Measurements from ENCODE around the gene FNBP1. TPM values are rescaled to one million over a fixed set of nuclear protein-coding genes. Genes with fewer than 3 reads are reported as not detected.

Gene FNBP1
- total RNA-seq, 2 experiments from 2014 or later = 215 to 228 TPM

GRCh38 chr9:129933185-129934040, 109.6 kb downstream of the FNBP1 start:
- POLR2A ChIA-PET = interaction anchor here (0.8 to 4.3 kb wide), 15 partner anchors 11 to 109 kb away, joined by 3 to 25 read pairs (median 5); partner anchors contain the start of gene FNBP1
- peak overlapping the region; percentile 87 for H3K27ac Mint-ChIP-seq
- no peaks in the 10 kb centered on the region for H3K27me3 Mint-ChIP-seq
- intact Hi-C loops (cut with micrococcal nuclease) = loop anchor here (1.0 to 2.0 kb wide), 3 partner anchors 43 to 61 kb away; no protein-coding TSS in a partner anchor
- CTCF ChIA-PET = interaction anchor here (0.5 to 2.0 kb wide), 11 partner anchors 10 to 69 kb away, joined by 3 to 9 read pairs (median 4); no protein-coding TSS in a partner anchor
- H3K4me1 Mint-ChIP-seq (ENCODE audit: low read depth) = peaks cover 69% of the 10 kb centered on the region
- H3K4me3 Mint-ChIP-seq = peak overlapping the region; percentile 32
- no peaks in the 10 kb centered on the region for H3K9me3 Mint-ChIP-seq
- H3K36me3 Mint-ChIP-seq = peaks cover 14% of the 10 kb centered on the region
- DNase-seq = no peak

DNA sequence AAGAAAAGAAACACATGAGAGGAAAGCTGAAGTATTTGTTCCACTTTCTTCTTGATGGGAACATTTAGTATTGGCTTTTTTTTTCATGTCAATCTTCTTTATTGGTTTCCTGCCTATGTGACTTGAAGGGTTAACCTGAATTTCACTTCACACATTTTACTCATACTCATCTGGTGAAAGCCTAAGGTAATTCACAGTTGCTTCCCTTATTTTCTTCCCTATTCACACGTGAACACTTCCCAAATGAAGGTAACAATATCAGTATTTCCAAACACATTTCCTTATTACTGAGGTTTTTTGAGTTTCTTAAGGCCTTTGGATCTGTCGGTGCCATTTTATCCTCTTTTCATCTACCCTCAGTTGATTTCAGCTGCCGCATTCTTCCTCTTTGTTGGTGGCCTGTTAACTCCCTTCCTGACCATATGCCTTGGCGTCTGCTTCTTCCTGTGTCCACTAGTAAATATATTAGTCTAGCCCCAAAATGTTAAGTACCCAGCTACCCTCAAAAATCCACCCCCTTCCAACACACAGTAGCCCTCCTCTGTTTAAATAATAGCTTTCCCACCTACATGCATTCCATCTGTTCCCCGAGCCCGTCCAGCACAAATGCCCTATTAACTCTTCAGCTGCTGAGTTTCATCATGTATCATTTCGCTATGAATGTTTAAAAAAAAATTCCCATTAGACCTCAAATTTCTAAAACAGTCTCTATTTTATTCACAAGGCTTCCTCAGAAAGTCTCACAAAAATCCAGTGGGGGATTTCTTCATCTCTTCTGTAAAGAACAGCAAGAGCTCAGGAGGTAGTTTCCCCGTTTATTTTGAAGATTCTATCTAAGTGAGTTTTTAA, 110.5 kb downstream of the FNBP1 start:
- POLR2A ChIA-PET = interaction anchor here (0.8 to 4.3 kb wide), 15 partner anchors 10 to 110 kb away, joined by 3 to 25 read pairs (median 5); partner anchors contain the start of gene FNBP1
- peaks cover 18% of the 10 kb centered on the region for H3K36me3 Mint-ChIP-seq
- intact Hi-C loops (cut with micrococcal nuclease) = loop anchor here (2.0 kb wide), 2 partner anchors 46 to 62 kb away; no protein-coding TSS in a partner anchor

GRCh38 chr9:129930743-129931142, 112.2 kb downstream of the FNBP1 start:
- ChIA-PET POLR2A (no interaction called here), CTCF (no interaction called here)
- Mint-ChIP-seq H3K36me3 (peaks cover 31% of the 10 kb centered on the region), H3K4me3 (no peak overlapping the region), H3K4me1 (ENCODE audit: low read depth) (peaks cover 59% of the 10 kb centered on the region), H3K27ac (peak overlapping the region; percentile 75), H3K9me3 (no peaks in the 10 kb centered on the region), H3K27me3 (no peaks in the 10 kb centered on the region)
- no peak for DNase-seq
- intact Hi-C loops (cut with micrococcal nuclease) = no loop called here

More for the DNA sequence above, 110.5 kb downstream of the FNBP1 start:
- no peaks in the 10 kb centered on the region for H3K27me3 Mint-ChIP-seq
- peak overlapping the region; percentile 48 for H3K4me3 Mint-ChIP-seq
- peaks cover 67% of the 10 kb centered on the region for H3K4me1 Mint-ChIP-seq (ENCODE audit: low read depth)
- CTCF ChIA-PET = interaction anchor here (0.9 to 2.0 kb wide), 10 partner anchors 10 to 98 kb away, joined by 3 to 9 read pairs (median 4); no protein-coding TSS in a partner anchor
- H3K9me3 Mint-ChIP-seq = no peaks in the 10 kb centered on the region
- H3K27ac Mint-ChIP-seq = peak overlapping the region; percentile 87
- no peak for DNase-seq

DNA sequence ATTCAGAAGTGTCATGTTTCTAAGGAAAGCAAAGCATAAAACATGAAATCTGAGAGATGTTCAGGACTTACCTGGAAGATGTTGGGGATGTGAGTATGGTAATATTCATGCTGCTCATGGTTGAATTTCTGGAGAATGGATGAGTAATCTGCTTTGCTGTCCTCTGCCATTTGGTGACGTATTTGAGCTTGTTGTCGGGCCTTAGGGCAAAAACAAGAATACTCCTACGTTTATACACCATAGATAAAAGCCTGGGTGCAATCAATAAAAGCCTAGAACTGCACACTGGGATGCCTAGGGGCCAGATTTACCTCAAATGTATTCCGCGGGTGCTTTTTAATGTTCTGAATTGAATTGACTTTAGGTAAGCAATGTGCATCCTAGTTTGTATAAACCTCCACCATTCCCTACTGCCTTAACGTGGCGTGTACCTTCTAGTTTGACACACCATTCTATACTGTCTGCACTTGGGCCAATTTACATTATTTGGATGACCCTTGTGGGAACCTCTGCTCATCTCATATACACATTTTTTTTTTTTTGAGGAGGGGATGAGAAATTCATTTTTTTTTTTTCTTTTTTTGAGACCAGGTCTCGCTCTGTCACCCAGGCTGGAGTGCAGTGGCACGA, 113.4 kb downstream of the FNBP1 start:
- intact Hi-C loops (cut with micrococcal nuclease) = no loop called here
- peaks cover 49% of the 10 kb centered on the region for H3K4me1 Mint-ChIP-seq (ENCODE audit: low read depth)
- ChIA-PET CTCF (interaction anchor here (0.6 kb wide), 3 partner anchors 35 to 178 kb away, joined by 3 to 4 read pairs (median 3); no protein-coding TSS in a partner anchor), POLR2A (interaction anchor here (0.6 kb wide), 1 partner anchor 18 kb away, joined by 5 read pairs; no protein-coding TSS in a partner anchor)
- H3K4me3 Mint-ChIP-seq = no peak overlapping the region
- H3K36me3 Mint-ChIP-seq = peaks cover 36% of the 10 kb centered on the region
- DNase-seq = no peak
- no peaks in the 10 kb centered on the region for H3K9me3 Mint-ChIP-seq
- H3K27me3 Mint-ChIP-seq = no peaks in the 10 kb centered on the region
- H3K27ac Mint-ChIP-seq = peak overlapping the region; percentile 82

DNA sequence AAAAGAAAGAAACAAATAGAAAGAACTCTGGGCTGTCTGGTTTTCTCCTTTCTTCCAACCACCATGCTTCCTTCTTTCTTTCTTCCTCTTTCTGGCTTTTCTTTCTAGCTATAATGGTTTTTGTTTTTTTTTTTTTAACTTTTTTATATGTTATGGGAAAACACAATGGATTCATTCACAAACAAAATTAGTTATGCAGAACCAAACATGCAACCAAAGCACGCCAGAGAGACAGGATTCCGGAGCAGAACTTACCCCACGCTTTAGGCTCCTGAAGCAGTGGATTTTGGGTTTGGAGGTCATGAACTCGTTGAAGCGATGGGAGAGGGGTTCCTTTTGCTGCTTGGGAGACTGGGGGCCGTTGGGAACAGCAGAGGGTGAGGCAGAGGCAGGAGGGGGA, 119.4 kb downstream of the FNBP1 start:
- CTCF ChIA-PET = no interaction called here
- Mint-ChIP-seq H3K4me3 (no peak overlapping the region), H3K4me1 (ENCODE audit: low read depth) (peaks cover 47% of the 10 kb centered on the region), H3K27ac (peak overlapping the region; percentile 35), H3K9me3 (no peaks in the 10 kb centered on the region), H3K27me3 (no peaks in the 10 kb centered on the region), H3K36me3 (peaks cover 50% of the 10 kb centered on the region)
- no peak for DNase-seq
- intact Hi-C loops (cut with micrococcal nuclease) = no loop called here
- POLR2A ChIA-PET = interaction anchor here (0.6 to 1.7 kb wide), 3 partner anchors 9 to 87 kb away, joined by 3 to 5 read pairs (median 4); no protein-coding TSS in a partner anchor

DNA sequence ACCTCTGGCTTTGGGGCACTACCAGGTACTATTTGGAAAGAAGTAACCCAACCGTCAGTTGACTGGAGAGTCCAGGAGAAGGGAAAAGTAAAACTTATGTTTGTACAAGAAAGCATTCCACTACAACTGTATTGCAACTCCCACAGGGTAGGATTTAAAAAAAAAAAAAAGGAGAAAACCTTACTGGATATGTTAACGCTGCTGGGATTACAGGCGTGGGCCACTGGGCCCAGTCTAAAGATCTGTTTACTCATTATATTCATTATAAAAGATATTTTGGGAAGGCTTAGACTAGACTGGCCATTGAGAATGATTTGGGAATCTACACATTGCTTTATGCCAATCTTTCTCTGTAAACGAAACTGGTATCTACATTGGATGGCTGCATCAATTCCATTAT, 121.1 kb downstream of the FNBP1 start:
- H3K4me1 Mint-ChIP-seq (ENCODE audit: low read depth) = peaks cover 56% of the 10 kb centered on the region
- DNase-seq = no peak
- H3K27me3 Mint-ChIP-seq = no peaks in the 10 kb centered on the region
- intact Hi-C loops (cut with micrococcal nuclease) = no loop called here
- CTCF ChIA-PET = no interaction called here
- peak overlapping the region; percentile 62 for H3K27ac Mint-ChIP-seq
- no peak overlapping the region for H3K4me3 Mint-ChIP-seq
- H3K36me3 Mint-ChIP-seq = peaks cover 50% of the 10 kb centered on the region
- POLR2A ChIA-PET = interaction anchor here (1.7 kb wide), 1 partner anchor 10 kb away, joined by 5 read pairs; no protein-coding TSS in a partner anchor
- no peaks in the 10 kb centered on the region for H3K9me3 Mint-ChIP-seq

DNA sequence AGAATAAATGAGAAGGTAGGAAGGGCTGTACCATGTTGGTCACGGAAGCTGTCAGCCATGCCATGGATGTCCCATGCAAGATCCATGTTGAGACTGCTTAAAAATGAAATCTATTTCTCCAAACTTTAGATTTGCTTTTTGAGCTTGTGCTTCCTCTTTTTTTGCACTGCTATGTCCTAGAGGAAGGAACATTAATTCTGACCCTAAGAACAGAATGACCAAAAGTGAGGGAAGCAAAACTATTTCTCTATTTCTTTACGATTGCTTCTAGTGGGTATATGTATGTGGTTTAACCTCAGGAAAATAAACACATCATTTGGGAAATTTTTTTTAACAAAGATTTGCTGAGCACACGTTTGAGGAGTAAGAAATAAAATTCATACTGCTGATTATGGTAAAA, 123.1 kb downstream of the FNBP1 start:
- peak overlapping the region; percentile 78 for H3K27ac Mint-ChIP-seq
- H3K9me3 Mint-ChIP-seq = no peaks in the 10 kb centered on the region
- H3K4me3 Mint-ChIP-seq = peak overlapping the region; percentile 14
- CTCF ChIA-PET = interaction anchor here (0.6 to 1.8 kb wide), 4 partner anchors 13 to 187 kb away, joined by 3 to 8 read pairs (median 3); no protein-coding TSS in a partner anchor
- peaks cover 44% of the 10 kb centered on the region for H3K36me3 Mint-ChIP-seq
- intact Hi-C loops (cut with micrococcal nuclease) = no loop called here
- H3K4me1 Mint-ChIP-seq (ENCODE audit: low read depth) = peaks cover 59% of the 10 kb centered on the region
- H3K27me3 Mint-ChIP-seq = no peaks in the 10 kb centered on the region
- POLR2A ChIA-PET = interaction anchor here (1.0 to 1.2 kb wide), 2 partner anchors 25 to 123 kb away, joined by 3 to 4 read pairs; partner anchors contain the start of gene FNBP1
- no peak for DNase-seq

GRCh38 chr9:129919277-129919676, 123.7 kb downstream of the FNBP1 start:
- Mint-ChIP-seq H3K36me3 (peaks cover 38% of the 10 kb centered on the region), H3K27me3 (no peaks in the 10 kb centered on the region), H3K9me3 (no peaks in the 10 kb centered on the region), H3K27ac (peak overlapping the region; percentile 78), H3K4me3 (peak overlapping the region; percentile 14), H3K4me1 (ENCODE audit: low read depth) (peaks cover 55% of the 10 kb centered on the region)
- POLR2A ChIA-PET = interaction anchor here (1.0 to 1.2 kb wide), 2 partner anchors 26 to 123 kb away, joined by 3 to 4 read pairs; partner anchors contain the start of gene FNBP1
- DNase-seq = no peak
- CTCF ChIA-PET = interaction anchor here (1.1 to 1.8 kb wide), 3 partner anchors 24 to 188 kb away, joined by 3 to 8 read pairs (median 3); no protein-coding TSS in a partner anchor
- intact Hi-C loops (cut with micrococcal nuclease) = no loop called here

DNA sequence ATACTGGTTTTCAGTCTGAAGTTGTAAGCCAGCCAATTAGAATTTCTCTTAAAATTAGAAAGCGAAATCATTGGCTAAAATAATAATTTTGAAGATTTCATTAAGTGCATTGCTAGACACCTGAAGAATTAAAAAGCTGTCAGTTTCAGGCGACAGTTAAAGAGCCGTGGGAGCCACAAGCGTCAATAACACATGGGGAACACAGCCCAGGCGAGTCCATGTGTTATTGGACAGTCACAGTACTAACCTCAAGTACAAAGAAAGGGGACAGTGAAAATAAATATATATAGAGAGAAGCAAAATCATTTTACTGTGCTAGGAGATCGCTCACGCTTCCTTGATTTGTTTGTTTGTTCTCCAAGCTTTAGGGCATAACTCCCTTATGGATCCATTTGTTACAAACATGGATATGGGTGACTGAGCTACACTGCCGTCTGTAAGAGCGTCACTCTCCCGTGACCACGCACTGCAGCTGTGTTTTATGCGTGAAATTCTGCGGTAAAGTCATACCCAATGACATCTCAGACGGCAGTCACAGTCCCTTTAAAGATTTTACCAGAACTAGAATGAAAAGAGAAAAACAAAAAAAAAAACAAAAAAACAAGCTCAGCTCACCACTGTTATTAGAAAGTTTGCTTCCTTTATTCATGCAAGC, 124.6 kb downstream of the FNBP1 start:
- H3K4me1 Mint-ChIP-seq (ENCODE audit: low read depth) = peaks cover 52% of the 10 kb centered on the region
- H3K27me3 Mint-ChIP-seq = no peaks in the 10 kb centered on the region
- ChIA-PET POLR2A (no interaction called here), CTCF (interaction anchor here (0.7 to 1.8 kb wide), 3 partner anchors 23 to 129 kb away, joined by 3 to 8 read pairs (median 4); no protein-coding TSS in a partner anchor)
- intact Hi-C loops (cut with micrococcal nuclease) = no loop called here
- DNase-seq = no peak
- H3K27ac Mint-ChIP-seq = peak overlapping the region; percentile 78
- H3K36me3 Mint-ChIP-seq = peaks cover 33% of the 10 kb centered on the region
- H3K4me3 Mint-ChIP-seq = no peak overlapping the region
- no peaks in the 10 kb centered on the region for H3K9me3 Mint-ChIP-seq

- no peak overlapping the region for H3K4me3 Mint-ChIP-seq
- DNase-seq = no peak
- no peaks in the 10 kb centered on the region for H3K27me3 Mint-ChIP-seq
- POLR2A ChIA-PET = interaction anchor here (0.6 kb wide), 1 partner anchor 8 kb away, joined by 3 read pairs; no protein-coding TSS in a partner anchor
- peaks cover 26% of the 10 kb centered on the region for H3K36me3 Mint-ChIP-seq
- peaks cover 43% of the 10 kb centered on the region for H3K4me1 Mint-ChIP-seq (ENCODE audit: low read depth)
- no peaks in the 10 kb centered on the region for H3K9me3 Mint-ChIP-seq
- CTCF ChIA-PET = interaction anchor here (1.0 to 2.1 kb wide), 3 partner anchors 8 to 30 kb away, joined by 3 to 6 read pairs (median 3); no protein-coding TSS in a partner anchor
- no peak overlapping the region for H3K27ac Mint-ChIP-seq
- intact Hi-C loops (cut with micrococcal nuclease) = no loop called here
Measured at GRCh38 chr9:129916707-129917106, 126.3 kb downstream of the FNBP1 start.
